AG04450 (cell line): ENCODE results near the gene FMO1. TPM values are rescaled to one million over a fixed set of nuclear protein-coding genes. Genes with fewer than 3 reads are reported as not detected.

Experiments used
- CTCF ChIA-PET: fragments of 300-600, 350-600 bp; formaldehyde crosslinking; extraction: SDS; loops from one replicate; lab custom pipeline; 2022; ENCODE audit warnings: antibody characterized with exemption, inconsistent platforms; lab: Charles Lee
- POLR2A ChIA-PET: fragments of 350-600 bp; formaldehyde crosslinking; extraction: SDS; loops from one replicate; lab custom pipeline; 2021; ENCODE audit warnings: antibody characterized with exemption, inconsistent platforms; lab: Yijun Ruan, JAX
- DNase-seq: peaks from one replicate; pipeline ENCODE4 v3.0.0-alpha.2; 2011; ENCODE audit warnings: low read depth, low spot score
- H3K27ac ChIP-seq: one replicate; pipeline ENCODE4 v1.5.1; 2012; ENCODE audit warnings: low read depth, low read length, control low read depth
- H3K27me3 ChIP-seq: one replicate; pipeline ENCODE4 v1.6.0; 2012; ENCODE audit warnings: low read length; ENCODE audit not compliant: control insufficient read depth, insufficient read depth
- H3K4me3 ChIP-seq: 2 replicates; pipeline ENCODE4 v1.5.1; 2011; ENCODE audit warnings: mild to moderate bottlenecking, low read depth, low read length, control low read depth
- H3K9me3 ChIP-seq: 2 replicates; pipeline ENCODE4 v1.5.1; 2012; ENCODE audit warnings: low read length; ENCODE audit not compliant: control insufficient read depth, insufficient read depth
- CTCF ChIP-seq: IDR thresholded peaks from 2 replicates; pipeline ENCODE4 v1.5.1; 2011; ENCODE audit warnings: low read depth, low read length, control low read depth, inconsistent platforms
- polyA plus RNA-seq: library from polyadenylated mRNA; depleted of rRNA; stranded (reverse); fragments of >200 nt; gene quantifications from 2 replicates; pipeline ENCODE4 v1.2.3, GENCODE V29; 2011

The FMO1 gene
- polyA plus RNA-seq, 1 experiment: not detected

- ChIA-PET CTCF (interaction anchor here (1.1 kb wide), 1 partner anchor 8 kb away, joined by 5 read pairs; no protein-coding TSS in a partner anchor), POLR2A (no interaction called here)
- H3K9me3 ChIP-seq: peaks cover 4% of the 10 kb centered on the region
- H3K27ac ChIP-seq: peak overlapping the region; percentile 39
- no peak overlapping the region for H3K4me3 ChIP-seq
- no peak for DNase-seq
- TF ChIP-seq CTCF: no peak
- no peaks in the 10 kb centered on the region for H3K27me3 ChIP-seq
Measured at GRCh38 chr1:171218661-171219060, 29.6 kb upstream of the FMO1 start.

GRCh38 chr1:171219346-171220080 is 28.8 kb upstream of the FMO1 start:
- CTCF ChIA-PET: no interaction called here
- Histone ChIP-seq H3K4me3 (no peak overlapping the region), H3K9me3 (peaks cover 4% of the 10 kb centered on the region), H3K27ac (peak overlapping the region; percentile 97), H3K27me3 (no peaks in the 10 kb centered on the region)
- no peak for TF ChIP-seq CTCF
- DNase-seq: peak; percentile 42
- POLR2A ChIA-PET: no interaction called here

- peak overlapping the region; percentile 98 for H3K27ac ChIP-seq
- no peak for TF ChIP-seq CTCF
- ChIA-PET CTCF (interaction anchor here (1.0 kb wide), 1 partner anchor 139 kb away, joined by 5 read pairs; no protein-coding TSS in a partner anchor), POLR2A (no interaction called here)
- H3K27me3 ChIP-seq: no peaks in the 10 kb centered on the region
- peak; percentile 81 for DNase-seq
- peaks cover 4% of the 10 kb centered on the region for H3K9me3 ChIP-seq
- H3K4me3 ChIP-seq: no peak overlapping the region; the same call in 1 of the 2 replicates
Measured at GRCh38 chr1:171220081-171220420, 28.2 kb upstream of the FMO1 start.

GRCh38 chr1:171220581-171221054 is 27.7 kb upstream of the FMO1 start:
- ChIA-PET POLR2A (no interaction called here), CTCF (interaction anchor here (1.0 kb wide), 1 partner anchor 139 kb away, joined by 5 read pairs; no protein-coding TSS in a partner anchor)
- H3K9me3 ChIP-seq: peaks cover 4% of the 10 kb centered on the region
- 0 out of 2 replicates have a peak, but pooled peaks have one; percentile 27 for TF ChIP-seq CTCF
- peak overlapping the region; percentile 21; the same call in 1 of the 2 replicates for H3K4me3 ChIP-seq
- H3K27me3 ChIP-seq: no peaks in the 10 kb centered on the region
- DNase-seq: peak; percentile 20
- peak overlapping the region; percentile 98 for H3K27ac ChIP-seq
